ENCODE data around the gene UBE2A.

The UBE2A gene

DNA sequence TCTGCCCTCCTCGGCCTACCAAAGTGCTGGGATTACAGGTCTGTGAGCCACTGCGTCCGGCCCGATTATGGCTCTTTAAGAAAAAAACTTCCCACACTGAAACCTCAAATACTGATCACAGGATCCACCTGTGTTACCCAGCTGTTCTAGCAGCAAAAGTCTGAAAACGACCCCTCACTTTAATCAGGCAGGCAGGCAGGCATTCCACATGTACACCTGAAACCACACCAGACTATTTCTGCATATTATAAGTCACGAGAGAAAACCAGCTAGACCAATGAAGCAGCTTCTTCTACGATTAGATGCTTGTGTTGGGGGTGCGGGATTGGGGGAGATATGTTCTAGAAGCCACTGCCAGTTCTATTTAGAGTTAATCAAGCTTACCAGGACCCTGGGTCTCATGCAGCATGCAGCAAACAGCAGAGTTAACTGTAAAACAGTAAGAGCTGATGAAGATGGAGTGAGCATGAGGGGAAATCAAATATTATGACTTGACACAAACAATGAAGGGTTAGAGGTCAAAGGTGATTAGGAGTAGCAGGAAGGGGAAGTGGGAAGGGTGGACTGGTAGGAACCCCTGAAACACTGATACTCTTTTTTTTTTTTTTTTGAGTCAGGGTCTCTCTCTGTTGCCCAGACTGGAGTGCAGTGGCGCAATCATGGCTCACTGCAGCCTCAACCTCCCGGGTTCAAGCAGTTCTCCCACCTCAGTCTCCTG lies 50.7 kb downstream of the UBE2A start:
- H3K4me3 ChIP-seq (ENCODE audit: low read depth, low read length), result no peak overlapping the region
- TF ChIP-seq, protein P1, sequence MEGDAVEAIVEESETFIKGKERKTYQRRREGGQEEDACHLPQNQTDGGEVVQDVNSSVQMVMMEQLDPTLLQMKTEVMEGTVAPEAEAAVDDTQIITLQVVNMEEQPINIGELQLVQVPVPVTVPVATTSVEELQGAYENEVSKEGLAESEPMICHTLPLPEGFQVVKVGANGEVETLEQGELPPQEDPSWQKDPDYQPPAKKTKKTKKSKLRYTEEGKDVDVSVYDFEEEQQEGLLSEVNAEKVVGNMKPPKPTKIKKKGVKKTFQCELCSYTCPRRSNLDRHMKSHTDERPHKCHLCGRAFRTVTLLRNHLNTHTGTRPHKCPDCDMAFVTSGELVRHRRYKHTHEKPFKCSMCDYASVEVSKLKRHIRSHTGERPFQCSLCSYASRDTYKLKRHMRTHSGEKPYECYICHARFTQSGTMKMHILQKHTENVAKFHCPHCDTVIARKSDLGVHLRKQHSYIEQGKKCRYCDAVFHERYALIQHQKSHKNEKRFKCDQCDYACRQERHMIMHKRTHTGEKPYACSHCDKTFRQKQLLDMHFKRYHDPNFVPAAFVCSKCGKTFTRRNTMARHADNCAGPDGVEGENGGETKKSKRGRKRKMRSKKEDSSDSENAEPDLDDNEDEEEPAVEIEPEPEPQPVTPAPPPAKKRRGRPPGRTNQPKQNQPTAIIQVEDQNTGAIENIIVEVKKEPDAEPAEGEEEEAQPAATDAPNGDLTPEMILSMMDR (IDR thresholded peaks at IDR 0.05; ENCODE audit: low read depth, low read length), result no peak
- DNase-seq (ENCODE audit: low read depth, low spot score), result no peak
- in situ Hi-C loops (cut with HindIII; ENCODE audit: low sequenced_read_pairs), result no loop called here

DNA sequence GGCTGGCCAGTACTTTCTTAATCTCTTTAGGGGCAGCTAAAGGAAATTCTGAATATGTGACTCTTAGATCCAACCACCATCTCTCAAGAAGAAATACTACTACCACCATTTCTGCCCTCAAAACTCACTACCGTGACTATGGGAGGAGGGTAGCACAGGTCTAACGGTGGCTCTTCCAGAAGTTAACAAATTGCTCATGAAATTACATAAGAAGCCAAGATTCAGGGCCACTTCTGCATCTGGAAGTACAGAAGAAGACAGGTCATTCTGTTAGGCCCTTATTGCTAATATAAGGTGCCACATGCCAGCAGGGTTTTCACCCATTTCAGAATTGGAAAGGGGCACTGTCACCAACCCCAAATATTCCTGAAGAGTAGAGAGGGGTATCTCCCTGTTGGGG lies 51.5 kb downstream of the UBE2A start:
- DNase-seq (ENCODE audit: low read depth, low spot score), result no peak
- TF ChIP-seq, protein P1 (IDR thresholded peaks at IDR 0.05; ENCODE audit: low read depth, low read length), result no peak
- no peak overlapping the region for H3K4me3 ChIP-seq (ENCODE audit: low read depth, low read length)
- in situ Hi-C loops (cut with HindIII; ENCODE audit: low sequenced_read_pairs), result no loop called here

Measured in astrocyte of the spinal cord (primary cell).